ENCODE data around the gene QSER1.
"Not testable (repeated sequence)": the region's sequence is repeated elsewhere in the genome, so short reads cannot be mapped to it uniquely, and the experiment has no call there.

The QSER1 gene

DNA sequence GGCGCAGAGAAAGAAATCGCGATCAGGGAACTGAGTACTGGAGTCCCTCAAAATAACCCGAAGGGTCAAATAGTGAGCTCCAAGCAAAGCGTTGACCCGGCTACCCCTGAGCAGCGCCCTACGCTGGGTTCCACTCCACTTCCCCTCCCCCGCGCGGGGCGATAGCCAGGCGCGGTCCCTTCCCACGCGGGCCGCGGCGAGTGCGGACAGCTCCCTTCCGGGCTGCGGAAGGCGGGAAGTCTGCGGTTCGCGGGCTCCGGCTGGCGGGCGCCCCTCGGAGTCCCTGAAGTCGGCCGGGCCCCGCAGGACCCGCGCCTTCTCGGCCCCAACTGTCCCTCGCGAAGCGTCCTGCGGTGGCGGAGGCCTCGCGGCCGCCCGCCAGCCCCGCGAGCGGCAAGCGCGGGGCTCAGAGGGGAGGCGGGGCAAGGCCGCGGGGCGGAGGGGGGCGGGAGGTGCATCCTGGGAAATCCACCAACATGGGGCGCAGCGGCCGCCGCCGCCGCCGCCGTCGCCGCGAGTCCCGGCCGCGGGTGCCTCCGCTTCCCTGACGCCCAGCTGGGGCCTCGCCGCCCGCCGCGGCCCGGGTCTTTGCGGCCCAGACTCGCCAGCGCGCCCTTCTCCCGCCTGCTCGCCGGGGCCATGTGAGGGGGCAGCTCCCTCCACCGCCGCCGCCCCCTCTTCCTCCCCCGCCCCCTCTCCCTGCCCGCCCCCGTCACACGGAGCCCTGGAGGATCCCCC is at the start of gene QSER1:
Gene QSER1 (plus strand): TSS at position 457 of the 738 bp plus-strand sequence. CDS start 315 bp downstream, outside the sequence.
- DNase-seq (ENCODE audit: low read depth) = peak; percentile 65

DNA sequence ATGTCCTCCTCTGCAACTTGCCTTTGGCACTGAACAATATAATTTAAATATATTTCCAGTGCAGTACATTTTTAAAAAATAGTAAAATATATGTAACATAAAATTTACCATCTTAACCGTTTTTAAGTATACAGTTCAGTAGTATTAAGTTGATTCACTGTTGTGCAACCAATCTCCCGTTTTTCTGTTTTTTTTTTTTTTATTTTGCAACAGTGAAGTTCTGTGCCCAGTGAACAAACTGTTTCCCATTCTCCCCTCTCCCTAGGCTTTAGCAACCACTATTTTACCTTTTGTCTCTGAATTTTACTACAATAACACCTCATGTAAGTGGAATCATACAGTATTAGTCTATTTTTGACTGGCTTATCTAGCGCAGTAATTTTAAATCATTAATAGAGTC is 49.1 kb upstream of the QSER1 start:
- DNase-seq (ENCODE audit: low read depth) = no peak

- DNase-seq (ENCODE audit: low read depth) = no peak
These were observed 45.1 kb upstream of the QSER1 start for GRCh38 chr11:32847511-32847910.

DNA sequence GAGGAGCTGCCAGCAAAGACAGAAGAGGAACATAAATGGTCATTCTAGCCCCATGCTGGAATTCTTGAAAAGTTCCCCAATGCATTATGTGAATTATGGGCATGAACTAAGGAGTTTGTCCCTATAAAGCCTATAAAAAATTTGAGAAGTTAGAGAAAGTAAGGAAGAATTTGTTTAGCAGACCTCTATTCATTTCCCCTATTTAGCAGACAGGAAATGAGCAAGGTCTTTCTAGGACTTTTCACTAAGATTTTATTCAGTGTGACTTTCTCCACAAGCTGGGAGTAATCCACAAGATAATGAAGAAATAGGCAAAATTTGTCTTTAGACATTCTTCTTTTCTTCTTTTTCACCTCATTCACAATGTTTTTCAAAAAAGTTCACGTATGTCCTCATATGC is 42.9 kb upstream of the QSER1 start:
- DNase-seq (ENCODE audit: low read depth) = no peak

GRCh38 chr11:32851251-32851650 is 41.4 kb upstream of the QSER1 start:
- no peak for DNase-seq (ENCODE audit: low read depth)

GRCh38 chr11:32852207-32852606 is 40.4 kb upstream of the QSER1 start:
- no peak for DNase-seq (ENCODE audit: low read depth)

- no peak for DNase-seq (ENCODE audit: low read depth)
These were observed 37.0 kb upstream of the QSER1 start for GRCh38 chr11:32855601-32856000.

DNA sequence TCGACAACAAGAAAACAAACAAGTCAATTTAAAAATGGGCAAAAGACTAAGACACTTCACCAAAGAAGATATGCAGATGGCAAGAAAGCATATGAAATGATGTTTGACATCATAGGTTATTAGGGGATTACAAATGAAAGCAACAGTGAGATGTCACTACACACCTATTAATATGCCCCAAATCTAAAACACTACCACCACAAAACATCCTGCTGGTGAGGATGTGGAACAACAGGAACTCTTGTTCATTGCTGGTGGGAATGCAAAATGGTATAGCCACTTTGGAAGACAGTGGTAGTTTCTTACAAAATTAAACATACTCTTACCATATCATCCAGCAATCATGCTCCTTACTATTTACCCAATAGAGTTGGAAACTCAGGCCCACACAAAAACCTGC is 33.9 kb upstream of the QSER1 start:
- no peak for DNase-seq (ENCODE audit: low read depth)

GRCh38 chr11:32861850-32862577 is 30.6 kb upstream of the QSER1 start:
- no peak for DNase-seq (ENCODE audit: low read depth)

DNA sequence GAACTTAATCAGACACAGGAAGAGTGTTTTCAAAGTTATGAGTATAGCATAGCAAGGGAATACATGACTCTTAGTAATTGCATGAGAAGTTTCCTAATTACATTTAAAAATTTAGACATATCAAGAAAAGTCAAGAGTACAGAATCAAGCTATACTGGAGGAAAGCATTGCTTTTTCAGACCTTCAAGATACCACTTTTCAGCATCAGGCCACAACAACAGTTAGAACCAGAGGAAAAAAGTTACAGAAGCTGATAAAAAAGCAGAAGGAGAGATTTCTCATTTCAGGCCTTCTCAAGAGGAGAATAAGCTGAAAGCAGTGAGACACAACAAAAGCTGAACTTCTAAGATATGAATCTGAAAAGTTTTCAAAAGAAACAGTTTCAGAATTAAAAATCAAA is 28.1 kb upstream of the QSER1 start:
- DNase-seq (ENCODE audit: low read depth) = no peak

DNA sequence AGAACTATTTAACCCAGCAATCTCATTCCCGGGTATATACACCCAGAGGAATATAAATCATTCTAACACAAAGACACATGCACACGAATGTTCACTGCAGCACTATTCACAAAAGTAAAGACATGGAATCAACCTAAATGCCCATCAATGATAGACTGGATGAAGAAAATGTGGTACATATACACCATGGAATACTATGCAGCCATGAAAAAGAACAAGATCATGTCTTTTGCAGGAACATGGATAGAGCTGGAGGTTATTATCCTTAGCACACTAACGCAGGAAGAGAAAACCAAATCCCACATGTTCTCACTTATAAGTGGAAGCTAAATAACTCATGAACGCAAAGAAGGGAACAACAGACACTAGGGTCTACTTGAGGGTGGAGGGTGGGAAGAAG is 23.9 kb upstream of the QSER1 start:
- DNase-seq (ENCODE audit: low read depth) = not testable (repeated sequence)

DNA sequence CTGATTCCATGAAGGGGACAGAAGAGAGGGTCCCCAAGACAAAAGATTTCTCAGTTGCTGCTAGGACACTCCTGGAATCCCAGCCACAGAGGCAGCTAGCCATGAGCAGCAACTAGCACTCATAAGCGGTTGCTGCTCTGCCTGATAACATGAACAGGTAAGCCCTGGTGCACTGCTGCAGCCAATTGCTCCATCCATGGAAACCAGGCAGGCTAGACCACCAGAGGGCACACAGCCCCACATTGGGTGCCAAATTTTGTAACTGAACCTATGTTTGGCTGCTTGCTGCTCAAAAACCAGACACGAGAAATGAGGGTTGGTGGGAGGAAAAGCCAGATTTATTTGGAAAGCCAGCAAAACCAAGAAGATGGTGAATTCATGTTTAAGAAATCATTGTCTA is 21.9 kb upstream of the QSER1 start:
- DNase-seq (ENCODE audit: low read depth) = peak; percentile 12

DNA sequence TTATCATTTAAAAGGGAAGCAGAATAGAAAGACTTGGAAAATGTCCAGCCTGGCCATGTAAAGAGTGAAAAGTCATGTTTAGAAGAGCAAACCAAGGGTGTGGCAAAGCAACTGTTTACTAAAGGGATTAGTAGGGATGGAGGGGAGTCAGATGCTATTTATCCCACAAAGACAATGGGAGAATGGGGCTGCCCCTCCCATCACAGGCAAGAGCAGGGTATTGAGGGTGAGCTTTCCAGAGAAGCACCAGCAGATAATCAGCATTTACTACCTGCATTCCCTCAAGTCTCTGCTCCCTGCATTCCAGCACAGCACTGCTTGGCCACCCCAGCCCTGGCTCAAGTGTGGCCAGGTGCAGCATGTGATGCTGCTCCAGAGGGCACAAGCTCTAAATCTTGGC is 18.5 kb upstream of the QSER1 start:
- no peak for DNase-seq (ENCODE audit: low read depth)

GRCh38 chr11:32881286-32881685 is 11.3 kb upstream of the QSER1 start:
- no peak for DNase-seq (ENCODE audit: low read depth)

GRCh38 chr11:32883421-32883820 is 9.2 kb upstream of the QSER1 start:
- no peak for DNase-seq (ENCODE audit: low read depth)

GRCh38 chr11:32884023-32884422 is 8.6 kb upstream of the QSER1 start:
- no peak for DNase-seq (ENCODE audit: low read depth)

DNA sequence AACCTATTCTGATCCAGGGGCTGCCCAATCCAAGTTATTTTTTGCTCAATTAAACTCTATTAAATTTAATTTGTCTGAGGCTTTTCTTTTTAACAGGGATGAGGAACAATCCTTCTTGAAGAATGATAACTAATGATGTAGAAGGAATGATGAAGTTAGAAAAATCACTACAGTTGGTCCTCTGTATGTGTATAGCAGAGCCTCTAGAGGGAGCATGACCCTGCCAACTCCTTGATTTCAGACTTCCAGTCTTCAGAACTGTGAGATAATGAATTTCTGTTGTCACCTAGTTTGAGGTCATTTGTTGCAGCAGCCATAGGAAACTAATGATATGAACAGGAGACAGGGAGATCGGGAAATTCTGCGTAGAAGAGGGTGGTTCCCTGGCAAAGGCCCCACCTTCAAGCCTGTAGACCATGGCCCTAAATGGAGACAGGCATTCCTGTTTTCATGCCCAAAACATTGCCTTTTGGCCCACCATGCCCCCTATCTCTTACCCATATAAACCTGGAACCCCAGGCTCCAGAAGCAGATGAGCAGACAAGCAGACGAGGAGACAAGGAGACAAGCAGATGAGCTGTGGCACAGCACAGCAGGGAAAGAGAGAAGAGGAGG is 7.7 kb upstream of the QSER1 start:
- no peak for DNase-seq (ENCODE audit: low read depth)

DNA sequence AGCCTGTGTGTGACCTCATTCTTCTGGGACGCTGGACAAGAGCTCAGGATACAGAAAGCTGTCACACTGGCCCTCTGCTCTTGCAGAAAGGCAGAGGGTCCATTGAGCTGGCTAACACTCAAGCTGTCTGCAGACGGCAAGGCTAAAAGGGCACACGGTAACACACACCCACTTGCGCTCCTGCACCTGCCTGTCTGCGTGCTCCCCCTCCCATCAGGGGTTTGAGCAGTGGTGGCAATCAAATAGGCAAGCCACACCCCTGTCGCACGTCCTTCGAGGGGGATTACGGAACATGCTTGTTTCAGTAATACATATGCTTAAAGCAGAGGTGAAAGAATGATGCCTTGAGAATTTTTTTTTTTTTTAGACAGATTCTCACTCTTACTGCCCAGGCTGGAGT is 7.1 kb upstream of the QSER1 start:
- no peak for DNase-seq (ENCODE audit: low read depth)

GRCh38 chr11:32886180-32886579 is 6.4 kb upstream of the QSER1 start:
- no peak for DNase-seq (ENCODE audit: low read depth)

- DNase-seq (ENCODE audit: low read depth) = not testable (repeated sequence)
These were observed 4.8 kb upstream of the QSER1 start for GRCh38 chr11:32887707-32888383.

DNA sequence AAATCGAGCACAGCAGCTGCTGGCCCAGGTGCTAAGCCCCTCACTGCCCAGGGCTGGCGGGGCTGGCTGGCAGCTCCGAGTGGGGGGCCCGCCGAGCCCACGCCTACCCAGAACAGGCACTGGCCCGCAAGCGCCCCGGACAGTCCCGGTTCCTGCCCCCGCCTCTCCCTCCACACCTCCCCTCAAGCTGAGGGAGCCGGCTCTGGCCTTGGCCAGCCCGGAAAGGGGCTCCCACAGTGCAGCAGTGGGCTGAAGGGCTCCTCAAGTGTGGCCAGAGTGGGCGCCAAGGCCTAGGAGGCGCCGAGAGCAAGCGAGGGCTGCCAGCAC is 4.3 kb upstream of the QSER1 start:
- not testable (repeated sequence) for DNase-seq (ENCODE audit: low read depth)

DNA sequence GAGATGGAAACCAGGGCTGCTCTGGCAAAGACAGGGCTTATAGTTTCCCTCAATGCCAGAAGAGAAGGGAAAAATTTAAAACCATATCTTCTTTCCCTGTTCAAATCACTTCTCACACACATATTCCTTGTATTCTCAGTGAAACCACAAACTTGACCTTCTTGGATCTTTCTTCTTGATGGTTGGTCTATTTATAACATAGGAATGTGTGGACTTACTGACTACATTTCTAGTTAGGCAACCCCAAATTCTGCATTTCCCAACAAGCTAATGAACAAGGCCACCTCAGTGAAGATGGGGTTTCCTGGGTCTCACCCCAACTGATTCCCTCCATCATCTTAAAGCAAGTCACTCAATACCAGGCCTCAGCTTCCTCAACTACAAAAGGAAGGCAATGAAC is 3.8 kb upstream of the QSER1 start:
- no peak for DNase-seq (ENCODE audit: low read depth)

All from activated T-cell treated with anti-CD3 and anti-CD28 coated beads for 48 hours (primary cell).